Measurements from ENCODE around the gene PRR5.
A peak's percentile ranks its signal among the peaks of the same experiment; 100 is the strongest.

Gene PRR5

DNA sequence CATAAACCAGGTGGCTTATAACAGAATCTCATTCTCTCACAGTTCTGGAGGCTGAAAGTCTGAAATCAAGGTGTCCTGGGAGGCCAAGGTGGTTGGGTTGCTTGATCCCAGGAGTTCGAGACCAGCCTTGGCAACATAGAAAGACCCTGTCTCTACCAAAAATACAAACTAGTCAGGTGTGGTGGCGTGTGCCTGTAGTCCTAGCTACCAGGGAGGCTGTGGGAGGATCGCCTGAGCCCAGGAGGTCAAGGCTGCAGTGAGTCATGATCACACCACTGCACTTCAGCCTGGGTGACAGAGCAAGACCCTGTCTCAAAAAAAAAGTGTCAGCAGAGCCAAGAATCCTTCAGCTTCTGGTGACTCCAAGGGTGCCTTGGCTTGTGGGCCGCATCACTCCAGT is 8.9 kb upstream of the PRR5 start:
- peaks cover 10% of the 10 kb centered on the region; the same call in 1 of the 2 replicates for H3K27me3 ChIP-seq (ENCODE audit: insufficient read depth, low read depth)
- TF ChIP-seq CTCF (conservative IDR thresholded peaks at IDR 0.05; ENCODE audit: low read depth, low read length) = no peak
- no peaks in the 10 kb centered on the region for H4K20me1 ChIP-seq (ENCODE audit: insufficient read depth)
- no peak overlapping the region for H3K27ac ChIP-seq
- H3K79me2 ChIP-seq (ENCODE audit: insufficient read depth, low read depth) = no peaks in the 10 kb centered on the region
- no peak overlapping the region for H2AFZ ChIP-seq (ENCODE audit: low read depth)
- no peak overlapping the region for H3K9ac ChIP-seq
- no peak overlapping the region for H3K4me3 ChIP-seq (IDR thresholded peaks at IDR 0.05; ENCODE audit: insufficient read depth, low read depth, low read length)
- H3K36me3 ChIP-seq (ENCODE audit: insufficient read depth) = no peaks in the 10 kb centered on the region
- no peak overlapping the region for H3K4me2 ChIP-seq
- H3K4me1 ChIP-seq (ENCODE audit: low read depth, poor library complexity, severe bottlenecking) = no peaks in the 10 kb centered on the region

DNA sequence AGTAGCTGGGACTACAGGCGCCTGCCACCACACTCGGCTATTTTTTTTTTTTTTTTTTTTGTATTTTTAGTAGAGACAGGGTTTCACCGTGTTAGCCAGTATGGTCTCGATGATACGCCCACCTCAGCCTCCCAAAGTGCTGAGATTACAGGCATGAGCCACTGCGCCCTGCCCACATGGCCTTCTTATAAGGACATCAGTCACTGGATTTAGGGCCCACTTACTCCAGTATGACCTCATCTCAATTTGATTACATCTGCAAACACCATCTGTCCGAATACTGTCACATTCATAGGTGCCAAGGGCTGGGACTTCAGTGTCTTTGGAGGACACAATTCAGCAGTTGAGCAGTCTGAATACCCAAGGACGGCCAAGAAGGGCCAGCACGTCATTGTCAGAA is 8.2 kb upstream of the PRR5 start:
- Histone ChIP-seq H4K20me1 (ENCODE audit: insufficient read depth) (no peaks in the 10 kb centered on the region), H3K27ac (no peak overlapping the region), H3K27me3 (ENCODE audit: insufficient read depth, low read depth) (peaks cover 10% of the 10 kb centered on the region; the same call in 1 of the 2 replicates), H3K36me3 (ENCODE audit: insufficient read depth) (no peaks in the 10 kb centered on the region), H2AFZ (ENCODE audit: low read depth) (no peak overlapping the region), H3K4me3 (IDR thresholded peaks at IDR 0.05; ENCODE audit: insufficient read depth, low read depth, low read length) (no peak overlapping the region), H3K4me1 (ENCODE audit: low read depth, poor library complexity, severe bottlenecking) (no peaks in the 10 kb centered on the region), H3K4me2 (no peak overlapping the region), H3K9ac (no peak overlapping the region), H3K79me2 (ENCODE audit: insufficient read depth, low read depth) (no peaks in the 10 kb centered on the region)
- TF ChIP-seq CTCF (conservative IDR thresholded peaks at IDR 0.05; ENCODE audit: low read depth, low read length) = no peak

GRCh38 chr22:44697423-44698141 is 4.4 kb upstream of the PRR5 start:
- Histone ChIP-seq H3K27ac (no peak overlapping the region), H3K27me3 (ENCODE audit: insufficient read depth, low read depth) (peaks cover 14% of the 10 kb centered on the region; the same call in 1 of the 2 replicates), H3K9ac (no peak overlapping the region), H3K4me3 (IDR thresholded peaks at IDR 0.05; ENCODE audit: insufficient read depth, low read depth, low read length) (no peak overlapping the region), H2AFZ (ENCODE audit: low read depth) (no peak overlapping the region), H3K4me1 (ENCODE audit: low read depth, poor library complexity, severe bottlenecking) (no peaks in the 10 kb centered on the region), H3K36me3 (ENCODE audit: insufficient read depth) (no peaks in the 10 kb centered on the region), H3K79me2 (ENCODE audit: insufficient read depth, low read depth) (no peaks in the 10 kb centered on the region), H3K4me2 (no peak overlapping the region), H4K20me1 (ENCODE audit: insufficient read depth) (no peaks in the 10 kb centered on the region)
- TF ChIP-seq CTCF (conservative IDR thresholded peaks at IDR 0.05; ENCODE audit: low read depth, low read length) = peak; percentile 82; the same call in 1 of the 2 replicates

GRCh38 chr22:44698531-44699421 is 3.2 kb upstream of the PRR5 start:
- Histone ChIP-seq H3K27ac (no peak overlapping the region), H2AFZ (ENCODE audit: low read depth) (no peak overlapping the region), H3K27me3 (ENCODE audit: insufficient read depth, low read depth) (peaks cover 14% of the 10 kb centered on the region; the same call in 1 of the 2 replicates), H3K4me1 (ENCODE audit: low read depth, poor library complexity, severe bottlenecking) (no peaks in the 10 kb centered on the region), H3K36me3 (ENCODE audit: insufficient read depth) (no peaks in the 10 kb centered on the region), H4K20me1 (ENCODE audit: insufficient read depth) (no peaks in the 10 kb centered on the region), H3K9ac (no peak overlapping the region), H3K4me2 (no peak overlapping the region), H3K79me2 (ENCODE audit: insufficient read depth, low read depth) (no peaks in the 10 kb centered on the region), H3K4me3 (IDR thresholded peaks at IDR 0.05; ENCODE audit: insufficient read depth, low read depth, low read length) (no peak overlapping the region)
- no peak for TF ChIP-seq CTCF (conservative IDR thresholded peaks at IDR 0.05; ENCODE audit: low read depth, low read length)
